ENCODE results near the gene FGFRL1.

Gene FGFRL1

DNA sequence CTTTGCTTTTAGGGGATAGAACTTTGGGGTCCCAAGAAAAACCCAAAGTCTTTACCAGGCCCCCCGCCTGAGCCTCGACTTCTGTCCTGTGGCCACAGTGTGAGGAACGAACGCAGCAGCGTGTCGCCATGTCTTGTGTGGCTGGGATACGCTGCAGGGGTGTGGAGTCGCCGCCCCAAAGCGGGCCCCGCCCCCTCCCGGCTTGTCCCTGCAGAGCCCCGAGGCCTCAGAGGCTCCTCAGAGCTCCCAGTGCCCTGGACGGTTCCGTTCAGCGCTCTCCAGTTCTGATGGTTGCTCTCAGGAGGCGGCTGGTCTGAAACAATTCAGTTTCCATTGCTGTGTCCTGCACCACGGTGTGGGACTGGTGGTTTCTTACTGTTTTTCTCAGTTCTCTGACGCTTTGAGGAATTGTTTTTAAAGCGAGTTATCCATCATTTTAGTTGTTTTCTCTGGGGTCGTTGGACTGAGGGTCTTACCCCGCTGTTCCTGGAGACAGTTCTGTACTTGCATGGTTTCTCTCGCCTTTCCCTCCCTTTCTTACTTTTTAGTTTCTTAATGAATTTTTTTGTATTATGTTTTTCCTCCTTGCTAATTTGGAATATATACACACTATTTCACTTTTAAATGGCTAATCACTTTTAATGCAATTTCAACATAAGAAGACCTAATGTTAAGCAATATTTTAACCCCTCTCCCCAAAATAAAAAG lies 26.1 kb upstream of the FGFRL1 start:
- TF ChIP-seq ZNF274 (IDR thresholded peaks at IDR 0.05; ENCODE audit: low read depth, low read length) = no peak
- no peak overlapping the region for H3K4me3 ChIP-seq (ENCODE audit: low read length)

DNA sequence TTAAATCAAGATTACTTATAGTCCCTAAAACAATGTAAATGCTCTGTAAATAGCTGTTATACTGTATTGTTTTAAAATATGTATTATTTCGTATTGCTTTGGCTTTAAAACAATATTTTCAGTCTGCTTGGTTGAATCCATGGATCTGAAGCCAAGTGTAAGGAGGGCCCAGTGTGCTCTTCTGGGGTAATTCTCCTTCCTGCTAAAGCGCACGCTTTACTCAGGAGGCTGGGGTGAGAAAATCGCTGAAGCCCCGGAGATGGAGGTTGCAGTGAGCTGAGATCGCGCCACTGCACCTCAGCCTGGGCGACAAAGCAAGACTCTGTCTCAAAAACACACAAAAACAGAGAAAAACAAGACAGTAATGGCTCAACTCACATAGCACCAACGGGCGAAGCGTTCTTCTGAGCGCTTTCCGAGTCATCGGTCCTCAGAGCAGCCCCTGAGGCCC lies 25.0 kb upstream of the FGFRL1 start:
- no peak for TF ChIP-seq ZNF274 (IDR thresholded peaks at IDR 0.05; ENCODE audit: low read depth, low read length)
- H3K4me3 ChIP-seq (ENCODE audit: low read length) = peak overlapping the region; percentile 57

DNA sequence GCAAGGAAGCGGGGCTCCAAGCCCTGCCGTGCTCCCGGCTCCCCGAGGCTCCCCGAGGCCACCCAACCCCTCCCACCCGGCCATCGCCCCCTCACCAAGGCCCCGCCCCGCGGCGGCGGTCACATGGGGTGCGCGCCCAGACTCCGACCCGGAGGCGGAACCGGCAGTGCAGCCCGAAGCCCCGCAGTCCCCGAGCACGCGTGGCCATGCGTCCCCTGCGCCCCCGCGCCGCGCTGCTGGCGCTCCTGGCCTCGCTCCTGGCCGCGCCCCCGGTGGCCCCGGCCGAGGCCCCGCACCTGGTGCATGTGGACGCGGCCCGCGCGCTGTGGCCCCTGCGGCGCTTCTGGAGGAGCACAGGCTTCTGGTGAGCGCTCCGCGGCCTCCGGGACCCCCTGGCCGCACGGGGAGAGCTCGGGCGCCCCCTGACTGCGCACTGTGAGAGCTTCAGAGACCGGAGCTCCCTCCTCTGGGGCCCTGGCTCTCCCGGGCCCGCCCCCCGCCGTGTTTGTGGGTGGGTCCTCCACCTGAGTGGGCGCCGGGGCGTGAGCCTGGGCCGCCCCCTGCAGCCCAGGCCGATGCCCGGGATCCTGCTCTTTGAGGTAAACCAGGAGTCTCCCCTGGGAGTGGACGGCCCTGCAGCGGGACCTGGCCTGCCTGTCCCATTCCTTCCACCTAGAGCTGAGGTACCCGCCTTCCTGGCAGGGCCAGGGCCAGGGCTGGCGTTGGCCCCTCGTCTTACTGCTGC lies 24.4 kb upstream of the FGFRL1 start, which contains the start of gene IDUA:
IDUA (plus strand) TSS at position 166 of the 745 bp plus-strand sequence; CDS start at position 207, 41 bp downstream.
- TF ChIP-seq ZNF274 (IDR thresholded peaks at IDR 0.05; ENCODE audit: low read depth, low read length) = no peak
- peak within 1 kb of the TSS; percentile 57 for H3K4me3 ChIP-seq (ENCODE audit: low read length)

DNA sequence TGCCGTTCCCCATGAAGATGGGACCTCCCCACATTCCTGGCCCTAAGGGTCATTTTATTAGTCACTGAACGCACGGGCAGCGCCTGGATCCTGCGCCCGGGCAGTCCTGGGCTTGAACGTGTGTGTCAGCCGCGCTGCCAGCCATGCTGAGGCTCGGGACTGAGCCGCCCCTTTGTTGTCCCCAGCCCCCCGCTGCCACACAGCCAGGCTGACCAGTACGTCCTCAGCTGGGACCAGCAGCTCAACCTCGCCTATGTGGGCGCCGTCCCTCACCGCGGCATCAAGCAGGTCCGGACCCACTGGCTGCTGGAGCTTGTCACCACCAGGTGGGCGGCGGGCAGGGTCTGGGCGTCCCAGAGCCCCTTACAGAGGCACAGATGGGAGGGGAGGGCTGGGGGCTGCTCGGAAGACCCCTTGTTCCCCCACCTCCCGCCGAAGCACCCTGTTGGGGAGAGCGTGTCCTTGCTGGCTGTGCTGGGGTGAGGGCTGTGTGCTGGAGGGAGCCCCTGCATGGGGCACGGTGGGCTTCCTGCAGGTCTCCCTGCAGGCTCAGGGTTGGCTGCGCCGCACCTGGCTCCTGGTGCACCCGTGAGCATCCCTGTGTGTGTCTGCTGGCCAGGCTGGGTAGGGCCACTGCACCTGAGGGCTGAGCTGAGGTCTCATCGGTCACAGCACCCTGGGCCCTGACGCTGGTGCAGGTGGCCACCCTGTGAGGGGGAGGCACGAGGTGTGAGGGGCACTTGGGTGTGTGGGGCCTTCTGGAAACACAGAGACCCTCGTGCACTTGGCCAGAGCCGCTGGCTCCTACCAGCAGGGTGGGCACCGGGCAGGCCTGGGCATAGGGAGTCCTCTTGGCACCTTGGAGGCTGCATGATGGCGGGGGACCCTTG lies 23.6 kb upstream of the FGFRL1 start:
- TF ChIP-seq ZNF274 (IDR thresholded peaks at IDR 0.05; ENCODE audit: low read depth, low read length) = no peak
- H3K4me3 ChIP-seq (ENCODE audit: low read length) = no peak overlapping the region; the same call in 1 of the 2 replicates

DNA sequence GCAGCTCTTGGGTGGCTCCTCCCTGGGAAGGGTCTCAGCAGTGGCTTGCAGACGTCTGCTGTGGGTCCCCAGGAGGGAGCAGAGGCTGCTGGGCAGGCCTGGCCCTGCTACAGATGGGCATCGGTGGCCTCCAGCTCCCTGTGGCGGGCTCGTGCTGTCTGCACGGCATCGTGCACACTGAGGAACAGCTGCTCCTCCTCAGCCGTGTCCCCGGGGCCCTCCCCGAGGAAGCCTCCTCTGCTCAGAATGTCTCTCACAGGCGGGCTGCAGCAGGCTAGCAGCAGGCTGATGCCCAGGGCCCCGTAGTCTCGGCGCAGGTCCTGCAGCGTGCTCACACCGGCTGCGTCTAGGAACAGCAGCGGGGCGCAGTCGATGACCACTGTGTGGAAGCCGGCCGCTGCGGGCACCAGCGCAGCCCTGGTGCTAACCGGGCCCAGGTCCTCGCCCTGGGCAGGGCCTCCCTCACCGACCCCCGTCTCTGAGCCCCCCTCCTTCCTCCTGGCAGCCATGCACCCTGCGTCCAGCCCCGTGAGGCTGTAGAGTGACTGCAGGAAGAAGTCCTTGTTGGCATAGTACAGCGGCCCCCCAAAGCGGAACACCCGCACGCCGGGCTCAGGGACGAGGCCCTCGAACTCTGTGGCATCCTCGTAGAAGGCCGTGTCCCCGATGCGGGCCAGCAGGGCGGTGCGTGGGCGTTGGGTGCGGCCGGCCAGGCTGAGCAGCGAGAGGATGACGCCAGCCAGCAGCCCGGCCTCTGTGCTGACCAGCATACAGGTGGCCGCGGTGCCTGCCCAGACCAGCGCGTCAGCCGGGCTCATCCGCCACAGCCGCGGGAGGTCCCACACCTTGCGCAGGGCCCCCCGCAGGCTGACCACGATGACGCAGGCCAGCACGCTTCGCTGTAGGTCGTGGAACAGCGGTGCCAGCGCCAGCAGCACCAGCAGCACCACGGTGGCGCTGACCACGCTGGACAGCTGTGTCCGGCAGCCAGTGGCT lies 22.4 kb upstream of the FGFRL1 start:
- H3K4me3 ChIP-seq (ENCODE audit: low read length) = no peak overlapping the region
- no peak for TF ChIP-seq ZNF274 (IDR thresholded peaks at IDR 0.05; ENCODE audit: low read depth, low read length)

DNA sequence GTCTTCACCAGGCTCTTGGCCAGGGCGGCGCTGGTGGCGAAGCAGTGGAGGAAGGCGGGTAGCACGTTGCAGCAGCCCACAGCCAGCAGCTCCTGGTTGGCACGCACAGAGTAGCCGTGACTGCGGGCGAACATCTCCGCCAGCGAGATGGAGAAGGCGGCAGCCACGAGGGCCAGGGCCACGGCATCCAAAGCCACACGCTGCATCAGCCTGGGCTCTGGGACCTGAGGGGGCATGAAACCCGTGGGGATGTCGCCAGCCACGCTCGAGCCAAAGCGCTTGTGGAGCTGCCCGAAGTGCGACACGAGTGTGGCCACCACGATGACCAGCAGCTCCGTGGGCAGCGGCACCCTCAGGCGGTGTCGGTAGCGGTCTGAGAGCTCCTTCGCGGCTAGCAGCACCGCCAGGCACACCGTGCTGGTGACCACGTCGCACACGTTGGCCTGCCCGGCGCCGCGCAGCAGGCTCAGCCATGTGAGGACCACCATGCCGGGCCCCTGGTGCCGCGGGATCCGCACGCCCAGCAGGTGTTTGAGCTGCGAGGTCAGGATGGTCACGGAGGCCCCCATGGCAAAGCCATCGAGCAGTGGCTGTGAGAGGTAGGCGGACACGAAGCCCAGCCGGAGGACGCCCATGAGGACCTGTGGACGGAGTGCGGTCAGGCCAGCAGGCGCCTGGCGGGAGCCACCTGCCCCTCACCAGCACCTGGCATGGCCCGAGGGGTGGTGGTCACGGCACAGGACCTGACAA lies 21.5 kb upstream of the FGFRL1 start:
- H3K4me3 ChIP-seq (ENCODE audit: low read length) = no peak overlapping the region
- TF ChIP-seq ZNF274 (IDR thresholded peaks at IDR 0.05; ENCODE audit: low read depth, low read length) = no peak

DNA sequence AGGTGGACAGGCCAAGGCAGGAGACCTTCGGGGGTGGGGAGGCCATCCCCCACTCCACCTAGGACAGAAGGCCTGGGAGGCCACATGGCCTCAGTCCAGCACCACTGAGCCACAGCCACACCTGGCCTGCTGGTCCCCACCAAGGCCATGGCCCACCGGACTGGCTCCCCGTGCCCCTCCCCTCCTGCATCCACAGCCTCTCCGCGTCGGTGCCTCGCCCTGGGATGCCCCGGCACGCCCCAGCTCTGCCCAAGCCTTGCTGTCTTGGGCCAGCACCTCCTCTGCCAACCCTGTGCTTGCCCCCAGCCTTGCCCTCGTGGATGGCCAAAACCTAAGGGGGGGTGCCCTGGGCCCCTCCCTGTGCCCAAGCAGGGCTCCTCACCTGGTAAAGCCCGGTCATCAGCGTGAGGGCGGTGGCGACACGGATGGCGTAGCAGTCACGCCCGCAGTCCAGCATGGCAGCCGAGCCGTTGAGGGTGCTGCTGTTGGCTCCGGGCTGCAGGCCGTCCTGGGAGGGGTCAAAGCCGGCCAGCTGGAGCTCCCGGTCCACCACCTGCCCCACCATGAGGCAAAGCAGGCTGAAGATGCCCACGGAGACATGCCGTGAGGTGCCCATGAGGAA lies 20.6 kb upstream of the FGFRL1 start:
- H3K4me3 ChIP-seq (ENCODE audit: low read length) = no peak overlapping the region
- no peak for TF ChIP-seq ZNF274 (IDR thresholded peaks at IDR 0.05; ENCODE audit: low read depth, low read length)

DNA sequence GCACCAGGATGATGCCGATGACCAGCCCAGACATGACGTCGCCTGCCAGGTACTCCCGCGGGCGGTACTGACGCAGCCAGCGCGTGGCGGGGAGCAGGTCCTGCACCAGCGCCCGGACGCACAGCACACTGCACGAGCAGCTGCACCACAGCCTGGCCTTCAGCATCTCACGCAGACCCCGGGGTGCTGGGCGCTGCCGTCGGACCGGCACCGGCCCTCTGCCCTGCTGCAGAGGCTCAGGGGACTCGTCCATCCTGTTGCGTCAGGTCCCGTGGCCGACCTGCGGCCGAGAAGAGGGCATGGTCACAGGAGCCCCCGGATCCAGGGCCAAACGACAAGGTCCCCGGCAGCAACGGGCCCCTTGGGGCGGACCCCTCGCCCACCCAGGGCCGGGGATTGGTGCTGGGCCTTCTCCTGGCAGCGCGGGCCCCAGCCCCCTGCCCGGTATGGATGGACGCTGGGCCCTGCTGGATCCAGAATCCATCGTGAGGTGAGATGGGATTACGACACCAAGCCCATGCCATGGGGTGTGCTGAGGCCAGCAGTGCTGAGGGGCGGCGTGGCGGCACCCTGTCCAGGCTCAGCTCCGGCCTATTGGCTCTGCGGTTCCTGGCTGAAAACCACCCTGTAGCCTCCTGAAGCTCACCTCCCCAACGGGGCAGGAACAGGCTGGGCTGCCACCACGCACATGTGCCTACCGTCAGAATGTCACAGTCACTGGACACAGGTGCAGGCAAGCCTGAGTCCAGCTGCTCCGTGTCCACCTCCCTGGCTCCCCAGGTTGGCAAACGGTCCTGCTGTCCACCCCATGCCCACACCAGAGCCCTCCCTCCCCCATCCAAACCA lies 19.8 kb upstream of the FGFRL1 start:
- no peak for TF ChIP-seq ZNF274 (IDR thresholded peaks at IDR 0.05; ENCODE audit: low read depth, low read length)
- no peak overlapping the region for H3K4me3 ChIP-seq (ENCODE audit: low read length)

DNA sequence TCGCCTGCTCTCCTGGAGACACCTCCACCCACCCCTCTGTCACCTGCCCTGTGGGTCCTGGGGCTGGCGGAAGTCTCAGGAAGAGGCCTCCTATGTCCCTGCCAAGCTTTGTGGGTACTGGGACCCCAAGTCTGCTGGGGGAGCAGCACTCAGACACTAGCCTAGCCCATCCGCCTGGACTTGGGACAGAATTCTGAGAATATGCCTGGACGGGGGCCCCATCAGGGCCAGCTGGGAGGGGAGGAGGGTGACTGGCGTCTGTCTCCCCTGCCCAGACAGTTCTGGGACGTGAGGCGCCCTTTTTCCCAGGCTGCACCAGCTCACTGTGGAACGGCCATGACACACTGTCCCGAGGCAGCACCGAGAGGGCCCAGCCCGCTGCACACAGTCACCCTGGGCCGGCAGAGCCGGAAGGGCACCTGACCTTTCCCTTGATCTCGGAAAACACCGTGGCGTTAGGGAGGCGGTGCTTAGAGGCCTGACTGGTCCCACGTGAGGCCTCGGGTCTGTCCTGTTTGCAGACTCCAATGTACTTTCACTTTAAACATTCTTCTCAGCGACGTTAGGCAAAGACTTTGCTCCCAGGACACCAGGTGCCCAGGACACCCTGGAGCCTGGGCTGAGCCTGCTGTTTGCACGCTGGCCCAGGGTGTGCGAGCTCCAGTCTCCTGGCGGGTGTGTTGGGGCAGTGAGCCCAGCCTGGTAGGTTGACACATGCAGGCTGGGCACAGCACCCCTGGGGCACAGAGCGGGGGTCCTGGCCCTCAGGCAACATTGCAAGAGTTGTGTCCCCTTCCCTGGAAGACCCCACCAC lies 18.9 kb upstream of the FGFRL1 start:
- TF ChIP-seq ZNF274 (IDR thresholded peaks at IDR 0.05; ENCODE audit: low read depth, low read length) = no peak
- no peak overlapping the region for H3K4me3 ChIP-seq (ENCODE audit: low read length)

Data from GM08714 (cell line).